A204.1 (cell line): ENCODE data around the gene SIVA1.
"Not testable (repeated sequence)": the region's sequence is repeated elsewhere in the genome, so short reads cannot be mapped to it uniquely, and the experiment has no call there.

Experiments used
- FAIRE-seq: peaks from 2 replicates; lab custom pipeline; 2012; peaks lifted over from hg19 to GRCh38; lab: Jason Lieb, UNC

The SIVA1 gene

GRCh38 chr14:104734991-104735779, 17.8 kb upstream of the SIVA1 start:
- FAIRE-seq = no peak

DNA sequence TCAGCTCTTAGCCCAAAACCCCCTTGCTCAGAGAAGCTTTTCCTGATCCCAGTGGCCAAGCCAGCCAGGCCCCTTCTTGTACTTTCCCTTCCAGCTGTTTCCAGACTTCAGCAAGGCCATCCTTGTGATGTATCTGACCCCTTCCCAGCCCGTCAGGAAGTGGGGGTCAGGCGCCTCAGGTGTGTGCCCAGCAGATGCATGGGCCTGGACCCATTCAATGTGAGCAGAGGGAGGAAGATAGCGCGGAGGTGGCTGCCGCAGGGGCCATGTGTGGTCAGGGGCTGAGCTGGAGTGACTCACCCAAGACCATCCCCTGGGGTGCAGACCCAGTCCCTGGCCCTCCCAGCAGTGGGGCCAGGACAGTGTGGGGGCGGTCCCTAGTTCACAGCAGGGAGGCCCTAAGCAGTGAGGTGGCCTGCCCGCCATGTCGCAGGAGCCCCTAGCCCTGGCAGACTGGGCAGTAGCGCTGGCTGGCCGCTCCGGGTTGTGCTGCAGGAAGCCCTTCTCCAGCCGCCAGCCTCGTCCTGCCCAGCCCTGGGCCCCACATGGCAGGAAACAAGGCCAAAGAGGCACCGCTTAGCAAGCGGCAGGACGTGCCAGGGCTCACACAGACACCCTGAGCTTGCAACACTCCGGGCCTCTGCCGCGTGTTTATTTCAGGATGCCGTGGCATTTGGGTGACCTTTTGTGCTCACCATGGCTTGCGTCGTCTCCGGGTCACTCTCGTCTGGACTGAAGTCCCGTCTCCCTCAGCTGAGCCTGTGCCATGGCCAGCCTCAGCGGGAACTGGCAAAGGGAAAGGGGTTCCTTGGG, 16.9 kb upstream of the SIVA1 start:
- FAIRE-seq = no peak

DNA sequence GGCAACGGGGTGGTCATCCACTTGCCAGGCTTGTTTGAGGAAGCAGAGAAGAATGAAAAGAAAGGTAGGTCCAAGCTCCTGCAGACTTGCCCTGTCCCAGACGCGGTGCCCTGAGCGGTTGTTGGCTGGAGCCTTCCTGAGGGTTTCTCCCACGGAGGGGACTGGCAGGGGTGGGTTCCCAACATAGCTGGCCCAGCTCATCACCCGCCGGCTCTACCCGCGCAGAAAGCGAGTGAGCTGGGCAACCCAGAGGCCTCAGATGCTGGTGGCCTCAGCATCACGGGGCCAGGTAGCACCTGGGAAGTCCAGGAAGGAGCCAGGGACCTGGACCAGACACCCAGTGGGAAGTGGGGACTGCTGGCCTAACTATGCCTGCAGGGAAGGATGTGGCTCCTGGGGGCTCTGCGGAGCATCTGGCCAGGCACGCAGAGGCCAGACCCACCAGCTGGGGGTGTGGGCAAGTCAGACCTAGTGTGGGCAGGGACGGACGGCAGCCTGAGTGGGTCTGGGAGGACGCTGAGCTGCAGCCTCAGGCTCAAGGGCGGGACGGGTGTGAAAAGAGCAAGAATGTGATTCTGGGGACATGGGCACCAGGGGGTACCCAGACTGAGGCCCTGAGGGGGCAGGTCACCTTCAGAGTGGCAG, 14.4 kb upstream of the SIVA1 start:
- FAIRE-seq = no peak

- FAIRE-seq = no peak
These were observed 13.9 kb upstream of the SIVA1 start for GRCh38 chr14:104739026-104739425.

DNA sequence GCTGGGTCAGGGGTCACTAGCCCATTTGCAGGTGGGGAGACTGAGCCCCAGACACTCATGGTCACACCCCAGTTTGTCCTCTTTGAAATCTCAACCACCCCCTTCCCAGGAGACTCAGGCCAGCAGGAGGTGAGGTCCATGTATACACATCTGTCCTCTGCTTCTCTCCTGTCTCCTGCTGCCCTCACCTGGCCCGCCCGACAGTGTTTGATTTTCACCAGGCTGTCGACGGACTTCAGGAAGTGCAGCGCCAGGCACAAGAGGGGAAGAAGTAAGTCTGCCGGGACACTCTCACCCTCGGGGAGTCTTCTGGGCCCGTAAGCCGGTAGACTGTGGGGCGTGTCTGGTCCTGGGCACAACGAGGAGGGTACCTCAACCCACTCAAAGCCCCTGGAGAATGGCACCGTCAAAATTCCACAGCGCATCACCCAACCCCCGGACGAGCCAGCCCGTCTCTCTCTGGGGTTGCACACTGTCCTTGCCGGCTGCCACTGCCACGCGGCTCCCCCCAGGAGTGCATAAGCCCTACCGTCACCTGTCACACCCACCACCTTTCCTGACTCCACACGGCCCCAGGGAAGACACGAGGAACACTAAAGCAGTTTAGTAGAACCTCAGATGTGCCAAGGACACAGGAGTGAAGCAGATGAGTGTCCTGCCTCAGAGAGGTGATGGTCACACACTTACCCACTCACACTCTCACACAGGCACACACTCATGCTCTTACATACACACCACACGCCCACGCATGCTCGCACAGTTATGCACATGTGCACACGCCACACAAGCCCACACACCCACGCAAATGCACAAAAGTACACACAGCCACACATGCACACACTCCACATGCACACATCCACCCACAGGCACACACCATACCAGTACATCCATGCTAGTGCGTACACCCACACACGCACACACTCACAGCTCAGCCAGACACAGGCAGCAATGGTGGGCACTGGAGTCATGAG, 13.1 kb upstream of the SIVA1 start:
- FAIRE-seq = no peak

DNA sequence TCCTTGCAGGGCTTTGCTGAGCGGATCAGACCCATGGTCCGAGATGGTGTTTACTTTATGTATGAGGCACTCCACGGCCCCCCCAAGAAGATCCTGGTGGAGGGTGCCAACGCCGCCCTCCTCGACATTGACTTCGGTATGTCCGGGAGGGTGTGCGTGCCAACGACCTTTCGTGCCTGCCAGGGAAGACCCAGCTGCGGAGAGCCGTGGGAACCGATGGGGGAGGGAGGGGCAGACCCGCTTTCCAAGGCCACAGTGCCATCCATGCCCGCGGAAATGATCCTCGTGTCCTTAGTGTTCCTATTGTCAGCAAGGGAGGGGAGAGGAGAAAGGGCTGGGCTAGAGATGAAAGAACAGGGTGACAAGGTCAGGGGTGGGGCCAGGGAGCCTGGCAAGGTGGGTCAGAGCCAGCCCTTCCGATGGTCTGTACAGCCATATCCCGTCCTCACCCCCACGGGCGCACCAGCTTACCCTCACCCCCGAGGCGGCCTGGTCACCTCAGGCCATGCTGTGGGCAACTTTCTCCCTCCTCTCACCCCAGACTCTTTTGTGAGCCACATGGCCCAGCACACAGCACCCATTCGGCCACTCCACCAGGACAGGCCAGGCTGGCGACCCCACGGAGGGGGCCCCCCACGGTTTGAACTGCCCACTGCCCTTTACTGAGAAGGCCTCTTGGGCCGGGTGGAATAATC, 11.7 kb upstream of the SIVA1 start:
- FAIRE-seq = no peak

DNA sequence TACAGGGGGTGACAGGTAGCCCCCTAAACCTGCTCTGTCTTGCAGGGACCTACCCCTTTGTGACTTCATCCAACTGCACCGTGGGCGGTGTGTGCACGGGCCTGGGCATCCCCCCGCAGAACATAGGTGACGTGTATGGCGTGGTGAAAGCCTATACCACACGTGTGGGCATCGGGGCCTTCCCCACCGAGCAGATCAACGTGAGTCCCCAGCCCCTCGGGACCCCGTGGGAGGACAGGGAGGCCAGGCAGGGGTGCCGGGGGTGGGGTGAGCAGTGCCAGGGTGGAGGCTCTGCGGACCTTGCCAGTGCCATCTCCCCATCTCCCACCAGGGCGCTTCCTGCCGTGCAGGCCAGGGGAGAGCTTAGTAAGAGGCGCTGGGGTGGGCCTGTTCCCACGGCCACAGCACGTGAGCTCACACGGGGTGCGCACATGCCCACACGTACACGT, 11.1 kb upstream of the SIVA1 start:
- no peak for FAIRE-seq

- FAIRE-seq = no peak
These were observed 10.1 kb upstream of the SIVA1 start for GRCh38 chr14:104742586-104743455.

- no peak for FAIRE-seq
These were observed 9.2 kb upstream of the SIVA1 start for GRCh38 chr14:104743461-104744380.

GRCh38 chr14:104744484-104744883, 8.5 kb upstream of the SIVA1 start:
- no peak for FAIRE-seq

DNA sequence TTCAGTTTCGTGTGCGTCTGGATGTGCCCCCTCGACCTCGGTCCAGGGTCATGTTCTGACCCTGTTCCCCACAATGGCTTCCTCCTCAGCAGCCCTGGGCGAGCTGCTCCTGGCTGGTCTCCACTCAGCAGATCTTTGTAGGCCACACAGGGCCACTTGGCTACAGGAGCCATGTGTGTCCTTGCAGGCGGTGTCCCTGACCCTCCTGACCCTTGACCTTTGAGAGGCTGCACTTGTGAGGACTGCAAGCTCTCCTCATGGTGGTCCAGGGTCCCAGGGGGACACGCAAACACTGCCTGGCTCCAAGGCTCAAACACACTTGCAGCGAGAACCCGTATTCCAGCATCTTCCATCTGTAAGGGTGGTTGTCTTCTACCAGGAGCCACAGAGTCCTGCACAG, 7.5 kb upstream of the SIVA1 start:
- no peak for FAIRE-seq

GRCh38 chr14:104746071-104746545, 6.8 kb upstream of the SIVA1 start:
- FAIRE-seq = no peak

GRCh38 chr14:104746934-104747481, 5.9 kb upstream of the SIVA1 start:
- no peak for FAIRE-seq

GRCh38 chr14:104747876-104748275, 5.1 kb upstream of the SIVA1 start:
- FAIRE-seq = no peak

DNA sequence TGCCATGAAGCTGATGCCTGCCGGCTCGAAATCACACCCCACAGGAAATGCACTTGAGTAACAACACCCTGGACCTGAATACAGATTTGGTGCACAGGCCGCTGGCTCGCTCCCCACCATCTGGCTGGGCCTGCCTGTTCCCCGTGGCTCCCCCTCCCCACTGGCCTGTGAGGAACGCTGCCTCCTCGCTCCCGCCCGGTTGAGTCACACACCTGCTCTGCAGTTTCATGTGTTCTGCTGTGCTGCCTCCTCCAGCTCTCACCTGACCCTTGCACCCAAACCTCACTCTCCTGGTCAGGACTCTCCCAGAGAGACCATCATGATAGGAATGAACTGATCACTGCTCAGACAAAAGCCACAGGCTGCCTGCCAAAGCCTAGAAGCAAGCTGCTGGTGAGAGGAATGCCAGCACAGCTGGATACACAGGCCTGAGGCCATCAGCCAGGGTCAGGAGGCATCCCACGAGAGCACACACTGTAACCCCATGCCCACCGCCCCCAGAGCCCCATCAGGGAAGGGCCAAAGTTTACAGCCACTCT, 3.8 kb upstream of the SIVA1 start:
- no peak for FAIRE-seq

DNA sequence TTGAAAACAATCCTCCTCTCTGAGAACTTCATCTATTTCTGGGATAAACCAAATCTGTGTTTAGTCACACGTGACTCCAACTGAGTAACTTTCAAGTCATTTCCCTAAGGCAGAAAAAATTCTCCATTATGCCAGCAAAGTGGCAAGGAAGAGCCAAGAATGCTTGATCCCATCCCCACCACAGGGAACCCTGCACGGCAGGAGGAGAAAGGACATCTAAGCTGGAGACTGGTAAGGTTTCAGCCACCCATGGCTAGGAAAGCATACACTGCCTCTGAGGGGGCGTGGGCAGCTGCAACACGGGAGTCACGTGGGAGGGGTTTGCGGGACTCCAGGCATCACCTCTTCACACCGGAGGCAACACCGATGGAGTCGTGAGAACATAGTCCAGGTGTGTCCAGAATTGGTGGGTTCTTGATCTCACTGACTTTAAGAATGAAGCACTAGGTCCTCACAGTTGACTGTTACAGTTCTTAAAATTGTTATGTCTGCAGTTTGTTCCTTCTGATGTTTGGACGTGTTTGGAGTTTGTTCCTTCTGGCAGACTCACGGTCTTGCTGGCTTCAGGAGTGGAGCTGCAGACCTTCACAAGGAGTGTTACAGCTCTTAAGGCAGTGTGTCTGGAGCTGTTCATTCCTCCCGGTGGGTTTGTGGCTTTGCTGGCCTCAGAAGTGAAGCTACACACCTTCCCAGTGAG, 2.7 kb upstream of the SIVA1 start:
- no peak for FAIRE-seq

DNA sequence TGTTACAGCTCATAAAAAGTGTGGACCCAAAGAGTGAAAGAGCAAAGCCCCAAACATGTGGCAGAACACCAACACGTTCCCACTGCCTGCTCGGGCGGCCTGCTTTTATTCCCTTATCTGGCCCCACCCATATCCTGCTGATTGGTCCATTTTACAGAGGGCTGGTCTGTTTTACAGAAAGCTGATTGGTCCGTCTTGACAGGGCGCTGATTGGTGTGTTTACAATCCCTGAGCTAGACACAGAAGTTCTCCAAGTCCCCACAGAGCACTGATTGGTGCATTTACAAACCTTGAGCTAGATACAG, 2.2 kb upstream of the SIVA1 start:
- FAIRE-seq = not testable (repeated sequence)
